H9 (cell line): Measurements from ENCODE around the gene RESP18. TPM values are rescaled to one million over a fixed set of nuclear protein-coding genes. Genes with fewer than 3 reads are reported as not detected.

Source experiments
- DNase-seq: peaks from one replicate; pipeline ENCODE4 v3.0.0-alpha.2; 2017
- H2AFZ ChIP-seq: one replicate; pipeline ENCODE4 v1.6.1; 2013; ENCODE audit warnings: mild to moderate bottlenecking, low read length, control low read depth, moderate library complexity
- H2AK5ac ChIP-seq: 2 replicates; pipeline ENCODE4 v1.6.1; 2013; ENCODE audit warnings: low read length, control low read depth, mixed read lengths; ENCODE audit not compliant: insufficient read length
- H2BK120ac ChIP-seq: one replicate; pipeline ENCODE4 v1.6.1; 2013; ENCODE audit warnings: low read depth, mild to moderate bottlenecking, low read length, control low read depth, inconsistent platforms; ENCODE audit not compliant: poor library complexity, severe bottlenecking
- H2BK12ac ChIP-seq: 2 replicates; pipeline ENCODE4 v1.6.1; 2013; ENCODE audit warnings: low read length, control low read depth, mixed read lengths, low read depth; ENCODE audit not compliant: insufficient read length
- H2BK15ac ChIP-seq: 2 replicates; pipeline ENCODE4 v1.6.1; 2013; ENCODE audit warnings: low read depth, low read length, control low read depth
- H2BK20ac ChIP-seq: one replicate; pipeline ENCODE4 v1.6.1; 2013; ENCODE audit warnings: low read depth, mild to moderate bottlenecking, low read length, control low read depth, inconsistent platforms; ENCODE audit not compliant: poor library complexity, severe bottlenecking
- H2BK5ac ChIP-seq: 2 replicates; pipeline ENCODE4 v1.6.1; 2013; ENCODE audit warnings: low read length, control low read depth, mixed read lengths; ENCODE audit not compliant: insufficient read length
- H3K14ac ChIP-seq: 2 replicates; pipeline ENCODE4 v1.6.1; 2013; ENCODE audit warnings: low read length, control low read depth; ENCODE audit not compliant: insufficient read depth
- H3K18ac ChIP-seq: 2 replicates; pipeline ENCODE4 v1.6.1; 2013; ENCODE audit warnings: low read depth, mild to moderate bottlenecking, mixed read lengths, low read length, control low read depth; ENCODE audit not compliant: insufficient read length
- H3K23ac ChIP-seq: 2 replicates; pipeline ENCODE4 v1.6.1; 2013; ENCODE audit warnings: low read length, control low read depth, mixed read lengths, low read depth; ENCODE audit not compliant: insufficient read length
- H3K23me2 ChIP-seq: 2 replicates; pipeline ENCODE4 v1.6.1; 2013; ENCODE audit warnings: low read depth, mild to moderate bottlenecking, mixed read lengths, low read length, control low read depth; ENCODE audit not compliant: insufficient read length, poor library complexity, severe bottlenecking
- H3K27ac ChIP-seq: 2 replicates; pipeline ENCODE4 v1.5.1; 2013; ENCODE audit warnings: low read length, control low read depth, mixed read lengths, low read depth; ENCODE audit not compliant: insufficient read length
- H3K27me3 ChIP-seq: 2 replicates; pipeline ENCODE4 v1.6.1; 2013; ENCODE audit warnings: low read length, control low read depth, inconsistent platforms; ENCODE audit not compliant: insufficient read depth
- H3K4ac ChIP-seq: 2 replicates; pipeline ENCODE4 v1.6.1; 2013; ENCODE audit warnings: low read depth, mild to moderate bottlenecking, control low read depth, inconsistent platforms, low read length, moderate library complexity
- H3K4me1 ChIP-seq: 2 replicates; pipeline ENCODE4 v1.6.1; 2013; ENCODE audit warnings: low read length, control low read depth, inconsistent platforms; ENCODE audit not compliant: insufficient read depth
- H3K4me2 ChIP-seq: 2 replicates; pipeline ENCODE4 v1.6.1; 2013; ENCODE audit warnings: low read length, control low read depth, mixed read lengths; ENCODE audit not compliant: insufficient read length, insufficient read depth
- H3K56ac ChIP-seq: 2 replicates; pipeline ENCODE4 v1.6.1; 2013; ENCODE audit warnings: low read depth, mild to moderate bottlenecking, mixed read lengths, low read length, control low read depth; ENCODE audit not compliant: insufficient read length
- H3K79me1 ChIP-seq: 2 replicates; pipeline ENCODE4 v1.6.1; 2013; ENCODE audit warnings: low read depth, mild to moderate bottlenecking, moderate library complexity, low read length, control low read depth, inconsistent platforms; ENCODE audit not compliant: insufficient read depth, poor library complexity, severe bottlenecking
- H3K79me2 ChIP-seq: 2 replicates; pipeline ENCODE4 v1.6.1; 2013; ENCODE audit warnings: low read length, control low read depth, inconsistent platforms; ENCODE audit not compliant: insufficient read depth
- H3K9ac ChIP-seq: 2 replicates; pipeline ENCODE4 v1.6.1; 2013; ENCODE audit warnings: low read length, control low read depth, mixed read lengths; ENCODE audit not compliant: insufficient read length; ENCODE audit errors: extremely low read depth
- H3K9me3 ChIP-seq: one replicate; pipeline ENCODE4 v1.6.1; 2013; ENCODE audit warnings: low read depth, low read length, inconsistent platforms; ENCODE audit not compliant: control insufficient read depth
- H3T11ph ChIP-seq: one replicate; pipeline ENCODE4 v1.6.1; 2013; ENCODE audit warnings: mild to moderate bottlenecking, low read length, control low read depth, inconsistent platforms
- H4K20me1 ChIP-seq: one replicate; pipeline ENCODE4 v1.6.1; 2013; ENCODE audit not compliant: control insufficient read depth, insufficient read length, insufficient read depth
- H4K5ac ChIP-seq: 2 replicates; pipeline ENCODE4 v1.6.1; 2013; ENCODE audit warnings: low read depth, mild to moderate bottlenecking, mixed read lengths, low read length, control low read depth; ENCODE audit not compliant: insufficient read length
- H4K8ac ChIP-seq: replicated peaks from 2 replicates; pipeline ENCODE4 v1.6.1; 2013; ENCODE audit warnings: low read length, control low read depth, mixed read lengths, low read depth; ENCODE audit not compliant: insufficient read length
- H4K91ac ChIP-seq: 2 replicates; pipeline ENCODE4 v1.6.1; 2013; ENCODE audit warnings: low read depth, mild to moderate bottlenecking, moderate library complexity, mixed read lengths, low read length, control low read depth; ENCODE audit not compliant: insufficient read length
- H3K27ac Mint-ChIP-seq, 3 experiments: 2 replicates in 2 of 3; 3 replicates in 1 of 3; pipeline ENCODE4 v1.8.0; 2020 to 2021; ENCODE audit warnings: mixed read lengths in 3 of 3, mild to moderate bottlenecking in 1 of 3, moderate library complexity in 1 of 3
- H3K27me3 Mint-ChIP-seq: 2 replicates; pipeline ENCODE4 v1.8.0; 2021; ENCODE audit warnings: low read depth, mild to moderate bottlenecking, moderate library complexity, mixed read lengths
- H3K36me3 Mint-ChIP-seq, 3 experiments: 2 replicates in 2 of 3; 3 replicates in 1 of 3; pipeline ENCODE4 v1.8.0; 2020 to 2021; ENCODE audit warnings: low read depth in 3 of 3, mixed read lengths in 3 of 3; ENCODE audit not compliant: insufficient read depth in 1 of 3
- H3K4me1 Mint-ChIP-seq, 2 experiments: 2 replicates each; pipeline ENCODE4 v1.8.0; 2020; ENCODE audit warnings: mixed read lengths in 2 of 2
- H3K4me3 Mint-ChIP-seq, 2 experiments: 2 replicates in 1 of 2; 3 replicates in 1 of 2; pipeline ENCODE4 v1.8.0; 2020 to 2021; ENCODE audit warnings: mild to moderate bottlenecking in 2 of 2, mixed read lengths in 2 of 2, moderate library complexity in 1 of 2
- H3K9me3 Mint-ChIP-seq, 2 experiments: 2 replicates in 1 of 2; 3 replicates in 1 of 2; pipeline ENCODE4 v1.8.0; 2020; ENCODE audit warnings: mild to moderate bottlenecking in 2 of 2, mixed read lengths in 2 of 2, moderate library complexity in 1 of 2
- WGBS: extraction: QIAGEN DNeasy Blood & Tissue Kit; methylation state at CpG from one replicate; pipeline ENCODE4 v1.1.7; 2013; ENCODE audit warnings: missing lambda C conversion rate, low lambda C conversion rate, mixed read lengths; ENCODE audit not compliant: insufficient read length; ENCODE audit errors: extremely low coverage; 5-methylcytosine and 5-hydroxymethylcytosine counted together
- total RNA-seq: library from RNA; stranded (reverse); gene quantifications from 2 replicates; pipeline ENCODE4 v1.2.1, GENCODE V29; 2021
- TF ChIP-seq, protein P1 (sequence below): fragments of 200-600 bp; sonication (generic); conservative IDR thresholded peaks from 3 replicates; pipeline ENCODE4 v1.8.0; 2021; ENCODE audit warnings: antibody characterized with exemption, mild to moderate bottlenecking

RESP18 gene
- total RNA-seq, 1 experiment from 2014 or later, result not detected

DNA sequence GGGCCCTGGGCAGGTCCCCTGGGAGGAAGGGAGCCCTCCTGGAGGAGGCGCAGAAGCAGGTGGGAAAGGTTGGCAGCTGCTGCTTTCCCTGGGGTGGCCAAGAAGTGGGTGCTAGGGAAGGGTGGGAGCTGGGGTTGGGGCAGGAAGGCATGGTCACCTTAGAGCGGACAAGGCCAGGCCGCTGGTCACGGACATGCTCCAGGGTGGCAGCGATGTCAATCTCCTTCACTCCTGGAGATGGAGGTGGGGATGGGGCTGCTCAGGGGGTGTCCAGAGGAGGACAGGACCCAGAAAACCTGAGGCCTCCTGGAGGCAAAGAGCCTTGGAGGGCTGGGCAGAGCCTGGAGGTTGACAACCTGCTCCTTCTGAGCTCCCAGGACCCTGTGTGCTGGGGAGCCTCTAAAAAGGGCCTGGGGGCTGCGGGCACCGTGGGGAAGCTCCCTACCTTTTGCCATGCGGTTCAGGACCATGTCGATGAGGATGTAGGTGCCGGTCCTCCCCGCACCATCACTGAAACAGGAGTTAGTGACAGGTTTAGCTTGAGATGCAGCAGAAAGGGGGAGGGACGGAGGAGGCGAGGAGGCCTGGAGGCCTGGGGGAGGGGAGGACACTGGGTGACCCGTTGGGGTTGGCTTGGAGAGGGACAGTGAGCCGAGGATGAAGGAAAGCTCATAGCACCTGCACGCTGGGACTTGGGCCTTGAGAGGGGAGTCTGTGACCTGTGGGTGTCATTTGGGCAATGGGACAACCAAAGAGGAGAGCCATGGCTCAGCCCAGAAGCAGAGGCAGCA lies 42.0 kb downstream of the RESP18 start:
- no peak overlapping the region for H3K4me3 Mint-ChIP-seq
- no peak overlapping the region for H3K4ac ChIP-seq
- WGBS, result no CpG with 5 or more reads among the region's 16 CpGs

More for the DNA sequence above, 42.0 kb downstream of the RESP18 start:
- H3T11ph ChIP-seq, result no peak overlapping the region
- H3K9me3 ChIP-seq, result no peaks in the 10 kb centered on the region
- H3K27ac Mint-ChIP-seq, result no peak overlapping the region
- H3K4me1 Mint-ChIP-seq, result peaks cover 17 to 19% of the 10 kb centered on the region in 2 experiments
- H3K23ac ChIP-seq, result no peak overlapping the region
- H2AFZ ChIP-seq, result no peak overlapping the region
- no peak overlapping the region for H2BK12ac ChIP-seq
- H3K27me3 ChIP-seq, result no peaks in the 10 kb centered on the region; the same call in 1 of the 2 replicates
- H2BK15ac ChIP-seq, result no peak overlapping the region
- no peak overlapping the region for H2AK5ac ChIP-seq
- no peak overlapping the region for H4K5ac ChIP-seq
- no peak overlapping the region for H3K18ac ChIP-seq
- peaks cover 33% of the 10 kb centered on the region for H3K27me3 Mint-ChIP-seq
- H3K9me3 Mint-ChIP-seq, result peaks cover 2 to 4% of the 10 kb centered on the region in 2 experiments; a peak in 3 of 5 replicates
- no peak overlapping the region for H4K91ac ChIP-seq
- no peak overlapping the region for H2BK20ac ChIP-seq
- H3K4me1 ChIP-seq, result no peaks in the 10 kb centered on the region; the same call in 1 of the 2 replicates
- no peak overlapping the region for H3K27ac ChIP-seq
- no peak overlapping the region for H3K14ac ChIP-seq
- peaks cover 6% of the 10 kb centered on the region for H3K23me2 ChIP-seq
- peaks cover 0 to 2% (median 1%) of the 10 kb centered on the region in 3 experiments; a peak in 3 of 7 replicates for H3K36me3 Mint-ChIP-seq
- H3K4me2 ChIP-seq, result no peak overlapping the region
- H3K79me2 ChIP-seq, result no peaks in the 10 kb centered on the region
- no peak overlapping the region for H4K8ac ChIP-seq
- TF ChIP-seq, protein P1, sequence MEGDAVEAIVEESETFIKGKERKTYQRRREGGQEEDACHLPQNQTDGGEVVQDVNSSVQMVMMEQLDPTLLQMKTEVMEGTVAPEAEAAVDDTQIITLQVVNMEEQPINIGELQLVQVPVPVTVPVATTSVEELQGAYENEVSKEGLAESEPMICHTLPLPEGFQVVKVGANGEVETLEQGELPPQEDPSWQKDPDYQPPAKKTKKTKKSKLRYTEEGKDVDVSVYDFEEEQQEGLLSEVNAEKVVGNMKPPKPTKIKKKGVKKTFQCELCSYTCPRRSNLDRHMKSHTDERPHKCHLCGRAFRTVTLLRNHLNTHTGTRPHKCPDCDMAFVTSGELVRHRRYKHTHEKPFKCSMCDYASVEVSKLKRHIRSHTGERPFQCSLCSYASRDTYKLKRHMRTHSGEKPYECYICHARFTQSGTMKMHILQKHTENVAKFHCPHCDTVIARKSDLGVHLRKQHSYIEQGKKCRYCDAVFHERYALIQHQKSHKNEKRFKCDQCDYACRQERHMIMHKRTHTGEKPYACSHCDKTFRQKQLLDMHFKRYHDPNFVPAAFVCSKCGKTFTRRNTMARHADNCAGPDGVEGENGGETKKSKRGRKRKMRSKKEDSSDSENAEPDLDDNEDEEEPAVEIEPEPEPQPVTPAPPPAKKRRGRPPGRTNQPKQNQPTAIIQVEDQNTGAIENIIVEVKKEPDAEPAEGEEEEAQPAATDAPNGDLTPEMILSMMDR, result no peak
- H2BK5ac ChIP-seq, result no peak overlapping the region
- no peak for DNase-seq
- H3K79me1 ChIP-seq, result no peaks in the 10 kb centered on the region
- no peaks in the 10 kb centered on the region for H4K20me1 ChIP-seq
- H2BK120ac ChIP-seq, result no peak overlapping the region
- H3K9ac ChIP-seq, result no peak overlapping the region
- H3K56ac ChIP-seq, result no peak overlapping the region
